Calu3 (cell line): ENCODE data around the gene INAVA. TPM values are rescaled to one million over a fixed set of nuclear protein-coding genes. Genes with fewer than 3 reads are reported as not detected.
"Not testable (repeated sequence)": the region's sequence is repeated elsewhere in the genome, so short reads cannot be mapped to it uniquely, and the experiment has no call there.

Source experiments
- BruUV-seq: library from RNA; stranded (reverse); fragments of 400-500 nt; replicated peaks from 2 replicates; lab custom pipeline; 2021; lab: Mats Ljungman, UMichigan
- CTCF ChIA-PET: fragments of 300-600 bp; sonication (Branson Sonifier 250); formaldehyde crosslinking; loops from one replicate; lab custom pipeline; 2022; ENCODE audit warnings: antibody characterized with exemption; lab: Charles Lee
- DNase-seq: peaks from one replicate; pipeline ENCODE4 v3.0.0; 2022
- H3K27ac Mint-ChIP-seq: one replicate; pipeline ENCODE4 v1.8.0; 2022; ENCODE audit warnings: mixed read lengths; ENCODE audit not compliant: unreplicated experiment
- H3K27me3 Mint-ChIP-seq: one replicate; pipeline ENCODE4 v1.8.0; 2022; ENCODE audit warnings: mixed read lengths; ENCODE audit not compliant: unreplicated experiment
- H3K36me3 Mint-ChIP-seq: one replicate; pipeline ENCODE4 v1.8.0; 2022; ENCODE audit warnings: mild to moderate bottlenecking, moderate library complexity, mixed read lengths; ENCODE audit not compliant: insufficient read depth, unreplicated experiment
- H3K4me1 Mint-ChIP-seq: one replicate; pipeline ENCODE4 v1.8.0; 2022; ENCODE audit warnings: mild to moderate bottlenecking, low read depth, mixed read lengths; ENCODE audit not compliant: unreplicated experiment
- H3K4me3 Mint-ChIP-seq: one replicate; pipeline ENCODE4 v1.8.0; 2022; ENCODE audit warnings: mild to moderate bottlenecking, low read depth, moderate library complexity, mixed read lengths; ENCODE audit not compliant: unreplicated experiment
- H3K9me3 Mint-ChIP-seq: one replicate; pipeline ENCODE4 v1.8.0; 2022; ENCODE audit warnings: low read depth, mixed read lengths; ENCODE audit not compliant: unreplicated experiment
- intact Hi-C: fragments of 100-400 bp; cut with micrococcal nuclease; formaldehyde crosslinking; loops from one replicate; pipeline ENCODE4 v1.10.0; 2022; ENCODE audit not compliant: unreplicated experiment
- total RNA-seq: library from RNA; stranded (reverse); gene quantifications from 2 replicates; pipeline ENCODE4 v1.2.3, GENCODE V29; 2022
- TF ChIP-seq, protein P1 (sequence below): fragments of 200-600 bp; IDR thresholded peaks from one replicate; pipeline ENCODE4 v1.8.0; 2022; ENCODE audit warnings: antibody characterized with exemption; ENCODE audit not compliant: unreplicated experiment

The INAVA gene
- total RNA-seq, 1 experiment from 2014 or later = 175 TPM

- TF ChIP-seq, protein P1, sequence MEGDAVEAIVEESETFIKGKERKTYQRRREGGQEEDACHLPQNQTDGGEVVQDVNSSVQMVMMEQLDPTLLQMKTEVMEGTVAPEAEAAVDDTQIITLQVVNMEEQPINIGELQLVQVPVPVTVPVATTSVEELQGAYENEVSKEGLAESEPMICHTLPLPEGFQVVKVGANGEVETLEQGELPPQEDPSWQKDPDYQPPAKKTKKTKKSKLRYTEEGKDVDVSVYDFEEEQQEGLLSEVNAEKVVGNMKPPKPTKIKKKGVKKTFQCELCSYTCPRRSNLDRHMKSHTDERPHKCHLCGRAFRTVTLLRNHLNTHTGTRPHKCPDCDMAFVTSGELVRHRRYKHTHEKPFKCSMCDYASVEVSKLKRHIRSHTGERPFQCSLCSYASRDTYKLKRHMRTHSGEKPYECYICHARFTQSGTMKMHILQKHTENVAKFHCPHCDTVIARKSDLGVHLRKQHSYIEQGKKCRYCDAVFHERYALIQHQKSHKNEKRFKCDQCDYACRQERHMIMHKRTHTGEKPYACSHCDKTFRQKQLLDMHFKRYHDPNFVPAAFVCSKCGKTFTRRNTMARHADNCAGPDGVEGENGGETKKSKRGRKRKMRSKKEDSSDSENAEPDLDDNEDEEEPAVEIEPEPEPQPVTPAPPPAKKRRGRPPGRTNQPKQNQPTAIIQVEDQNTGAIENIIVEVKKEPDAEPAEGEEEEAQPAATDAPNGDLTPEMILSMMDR = no peak
- intact Hi-C loops = no loop called here
- BruUV-seq = no TSS peak
- no peak overlapping the region for H3K27ac Mint-ChIP-seq
- H3K4me1 Mint-ChIP-seq = no peaks in the 10 kb centered on the region
- H3K36me3 Mint-ChIP-seq = peaks cover 12% of the 10 kb centered on the region
- CTCF ChIA-PET = interaction anchor here (0.6 kb wide), 1 partner anchor 9 kb away, joined by 4 read pairs; no protein-coding TSS in a partner anchor
- H3K4me3 Mint-ChIP-seq = no peak overlapping the region
- no peak for DNase-seq
- peaks cover 5% of the 10 kb centered on the region for H3K9me3 Mint-ChIP-seq
- H3K27me3 Mint-ChIP-seq = no peaks in the 10 kb centered on the region
These were observed 35.0 kb downstream of the INAVA start for GRCh38 chr1:200929530-200930278.

DNA sequence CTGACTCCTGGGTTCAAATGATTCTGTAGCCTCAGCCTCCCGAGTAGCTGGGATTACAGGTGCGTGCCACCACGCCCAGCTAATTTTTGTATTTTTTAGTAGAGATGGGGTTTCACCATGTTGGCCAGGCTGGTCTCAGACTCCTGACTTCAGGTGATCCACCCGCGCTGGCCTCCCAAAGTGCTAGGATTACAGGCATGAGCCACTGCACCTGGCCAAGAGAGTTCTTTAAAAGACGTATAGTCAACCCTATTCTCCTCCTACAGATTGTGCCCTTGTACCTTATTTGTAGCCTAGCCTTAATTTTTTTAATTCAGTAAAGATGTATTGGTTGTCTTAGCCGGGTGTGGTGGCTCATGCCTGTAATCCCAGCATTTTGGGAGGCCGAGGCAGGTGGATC is 35.6 kb downstream of the INAVA start:
- CTCF ChIA-PET = interaction anchor here (0.6 kb wide), 1 partner anchor 9 kb away, joined by 4 read pairs; no protein-coding TSS in a partner anchor
- H3K9me3 Mint-ChIP-seq, DNase-seq, H3K4me1 Mint-ChIP-seq, H3K27me3 Mint-ChIP-seq, H3K4me3 Mint-ChIP-seq, intact Hi-C loops, BruUV-seq, H3K27ac Mint-ChIP-seq: not testable (repeated sequence)
- peaks cover 13% of the 10 kb centered on the region for H3K36me3 Mint-ChIP-seq

GRCh38 chr1:200931776-200932175 is 37.1 kb downstream of the INAVA start:
- peaks cover 18% of the 10 kb centered on the region for H3K36me3 Mint-ChIP-seq
- CTCF ChIA-PET = interaction anchor here (0.6 kb wide), 1 partner anchor 835 kb away, joined by 4 read pairs; no protein-coding TSS in a partner anchor
- intact Hi-C loops = no loop called here
- H3K4me3 Mint-ChIP-seq = no peak overlapping the region
- H3K27ac Mint-ChIP-seq = no peak overlapping the region
- no TSS peak for BruUV-seq
- peaks cover 5% of the 10 kb centered on the region for H3K9me3 Mint-ChIP-seq
- H3K27me3 Mint-ChIP-seq = no peaks in the 10 kb centered on the region
- no peaks in the 10 kb centered on the region for H3K4me1 Mint-ChIP-seq
- DNase-seq = no peak
- TF ChIP-seq, protein P1 = no peak

GRCh38 chr1:200934676-200935245 is 40.1 kb downstream of the INAVA start:
- no peak overlapping the region for H3K4me3 Mint-ChIP-seq
- TF ChIP-seq, protein P1 = no peak
- intact Hi-C loops = no loop called here
- no peaks in the 10 kb centered on the region for H3K27me3 Mint-ChIP-seq
- CTCF ChIA-PET = no interaction called here
- DNase-seq = no peak
- H3K36me3 Mint-ChIP-seq = peaks cover 23% of the 10 kb centered on the region
- BruUV-seq = TSS peak; percentile 8
- no peaks in the 10 kb centered on the region for H3K4me1 Mint-ChIP-seq
- peaks cover 5% of the 10 kb centered on the region for H3K9me3 Mint-ChIP-seq
- no peak overlapping the region for H3K27ac Mint-ChIP-seq

GRCh38 chr1:200935286-200935962 is 40.7 kb downstream of the INAVA start:
- intact Hi-C loops, H3K4me3 Mint-ChIP-seq, H3K9me3 Mint-ChIP-seq, CTCF ChIA-PET, BruUV-seq, H3K4me1 Mint-ChIP-seq, H3K27me3 Mint-ChIP-seq, H3K27ac Mint-ChIP-seq, DNase-seq: not testable (repeated sequence)
- H3K36me3 Mint-ChIP-seq = peaks cover 24% of the 10 kb centered on the region
